CD4-positive, alpha-beta T cell treated with Interleukin-2 at 100 ng/mL for 4 hours (primary cell): ENCODE measurements around the gene SLC2A4RG.

ENCODE experiments used
- DNase-seq: peaks from one replicate; pipeline ENCODE4 v3.0.0-alpha.2; 2020; ENCODE audit warnings: low spot score

Gene SLC2A4RG

GRCh38 chr20:63778034-63778752, 38.6 kb downstream of the SLC2A4RG start:
- no peak for DNase-seq

DNA sequence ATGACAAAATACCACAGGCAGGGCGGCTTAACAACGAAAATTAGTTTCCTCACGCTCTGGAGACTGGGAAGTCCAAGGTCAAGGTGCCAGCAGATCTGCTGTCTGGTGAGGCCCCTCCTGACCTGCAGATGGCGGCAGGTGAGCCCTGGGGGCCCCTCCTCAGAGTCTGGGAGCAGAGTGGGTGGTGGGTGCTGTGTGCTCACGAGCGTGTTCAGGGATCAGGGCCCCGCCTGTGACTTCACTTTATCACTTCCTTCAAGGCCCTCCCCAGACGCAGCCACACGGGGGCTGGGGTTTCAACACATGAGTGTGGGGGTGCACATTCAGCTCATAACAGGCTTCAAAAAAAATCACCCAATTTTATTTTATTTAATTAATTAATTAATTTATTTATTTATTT, 39.3 kb downstream of the SLC2A4RG start:
- DNase-seq: no peak

DNA sequence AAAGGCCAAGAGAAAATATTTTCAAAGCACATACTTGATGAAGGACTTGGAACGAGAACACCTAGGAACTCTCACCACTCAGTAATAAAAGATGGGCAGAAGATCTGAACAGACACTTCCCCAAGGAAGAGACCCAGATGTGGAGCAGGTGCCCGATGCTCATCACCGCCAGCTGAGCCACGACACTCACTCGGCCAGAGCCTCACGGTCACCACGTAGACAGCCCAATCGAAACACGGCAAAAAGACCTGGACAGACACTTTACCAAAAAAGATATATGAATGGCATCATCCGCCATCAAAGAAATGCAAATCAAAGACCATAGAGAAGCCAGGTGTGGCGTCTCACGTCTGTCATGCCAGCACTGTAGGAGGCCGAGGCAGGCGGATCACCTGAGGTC, 41.6 kb downstream of the SLC2A4RG start:
- no peak for DNase-seq

DNA sequence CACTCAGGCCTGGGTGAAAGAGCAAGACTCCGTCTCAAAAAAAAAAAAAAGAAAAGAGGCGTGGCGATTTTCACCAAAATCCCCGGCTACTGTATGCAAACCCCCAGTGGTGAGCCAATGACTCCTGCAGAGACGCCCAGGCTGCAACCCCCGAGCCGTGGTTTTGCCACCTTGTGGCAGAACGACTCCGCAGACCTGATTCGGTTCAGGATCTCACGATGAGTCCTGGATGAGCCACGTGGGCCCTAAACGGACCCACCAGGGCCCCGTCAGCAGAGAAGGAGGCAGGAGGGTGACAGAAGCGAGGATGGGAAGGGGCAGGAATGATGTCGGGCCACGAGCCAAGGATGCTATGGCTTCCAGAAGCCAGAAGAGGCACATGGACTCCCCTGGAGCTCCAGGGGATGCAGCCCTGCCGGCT, 42.5 kb downstream of the SLC2A4RG start:
- peak; percentile 87 for DNase-seq

DNA sequence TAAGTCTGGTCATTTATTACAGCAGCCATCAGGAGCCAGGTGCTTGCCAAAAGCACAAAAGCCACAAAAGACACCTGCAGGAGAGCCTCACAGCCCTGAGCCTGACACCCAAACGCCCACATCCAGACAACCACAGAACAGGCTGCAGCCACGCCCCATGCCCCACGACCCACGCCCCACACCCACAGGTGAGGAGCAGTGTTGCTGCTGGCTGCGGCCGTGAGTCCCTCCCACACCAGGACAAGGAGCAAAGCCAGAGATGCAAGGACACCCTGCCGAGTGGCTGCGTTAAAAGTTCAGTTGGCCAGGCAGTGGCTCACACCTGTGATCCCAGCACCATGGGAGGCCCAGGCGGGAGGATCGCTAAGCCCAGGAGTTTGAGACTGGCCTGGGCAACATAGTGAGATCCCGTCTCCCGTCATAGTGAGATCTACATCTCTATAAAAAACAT, 43.0 kb downstream of the SLC2A4RG start:
- no peak for DNase-seq

- DNase-seq: no peak
These were observed 44.4 kb downstream of the SLC2A4RG start for GRCh38 chr20:63783970-63784369.

- DNase-seq: no peak
These were observed 46.1 kb downstream of the SLC2A4RG start for GRCh38 chr20:63785691-63786131.

- DNase-seq: no peak
These were observed 47.7 kb downstream of the SLC2A4RG start for GRCh38 chr20:63787302-63787701.

DNA sequence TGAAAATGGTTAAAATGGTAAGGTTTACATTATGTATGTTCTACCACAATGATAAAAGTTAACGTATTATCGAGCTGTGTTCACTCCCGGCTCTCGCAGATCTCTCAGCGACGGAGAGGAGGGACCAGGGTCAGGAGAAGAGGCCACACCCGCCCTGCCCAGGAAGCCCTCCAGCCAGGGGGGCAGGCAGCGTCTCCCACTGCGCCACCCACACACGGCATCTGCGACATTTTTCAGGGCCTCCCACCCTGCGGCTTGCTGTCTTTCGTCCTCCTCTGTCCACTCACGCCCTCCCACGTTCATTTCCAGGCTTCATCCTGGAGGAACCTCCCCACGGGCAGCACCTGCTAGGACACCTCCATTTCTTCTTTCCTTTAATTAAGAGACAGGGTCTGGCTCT, 48.2 kb downstream of the SLC2A4RG start:
- no peak for DNase-seq

DNA sequence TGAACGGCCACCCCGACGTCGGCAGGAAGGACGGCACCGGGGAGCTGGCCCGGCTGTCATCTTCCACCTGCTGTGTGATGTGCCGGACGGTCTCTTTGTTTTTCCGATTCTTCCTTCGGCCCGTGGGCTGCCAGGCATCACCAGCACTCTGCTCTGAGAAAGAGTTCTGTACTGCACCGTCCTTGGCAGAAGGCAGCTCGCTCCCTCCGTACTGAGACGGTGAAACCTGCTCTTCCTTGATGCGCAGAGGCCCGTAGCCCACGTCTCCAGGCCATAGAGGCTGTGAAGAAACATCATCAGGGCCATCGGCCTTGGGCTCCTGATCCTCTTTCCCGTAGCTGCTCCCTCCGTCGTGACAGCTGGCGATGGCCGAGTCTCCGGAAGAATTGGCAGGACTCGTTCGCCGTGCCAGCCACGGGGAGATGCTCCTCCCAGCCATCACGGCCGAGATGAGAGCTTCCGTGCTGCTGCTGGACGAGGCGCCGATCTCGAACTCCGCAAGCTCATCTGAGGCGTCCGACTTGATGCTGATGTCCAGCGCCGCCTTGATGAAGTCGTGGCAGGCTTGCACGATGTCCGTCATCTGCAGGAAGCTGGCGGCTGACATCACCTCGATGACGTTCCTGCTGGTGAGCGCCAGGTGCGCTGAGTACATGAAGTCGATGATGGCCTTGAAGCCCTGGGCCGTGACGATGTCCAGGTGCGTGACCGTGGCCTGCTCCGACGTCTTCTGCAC, 50.4 kb downstream of the SLC2A4RG start:
- no peak for DNase-seq

DNA sequence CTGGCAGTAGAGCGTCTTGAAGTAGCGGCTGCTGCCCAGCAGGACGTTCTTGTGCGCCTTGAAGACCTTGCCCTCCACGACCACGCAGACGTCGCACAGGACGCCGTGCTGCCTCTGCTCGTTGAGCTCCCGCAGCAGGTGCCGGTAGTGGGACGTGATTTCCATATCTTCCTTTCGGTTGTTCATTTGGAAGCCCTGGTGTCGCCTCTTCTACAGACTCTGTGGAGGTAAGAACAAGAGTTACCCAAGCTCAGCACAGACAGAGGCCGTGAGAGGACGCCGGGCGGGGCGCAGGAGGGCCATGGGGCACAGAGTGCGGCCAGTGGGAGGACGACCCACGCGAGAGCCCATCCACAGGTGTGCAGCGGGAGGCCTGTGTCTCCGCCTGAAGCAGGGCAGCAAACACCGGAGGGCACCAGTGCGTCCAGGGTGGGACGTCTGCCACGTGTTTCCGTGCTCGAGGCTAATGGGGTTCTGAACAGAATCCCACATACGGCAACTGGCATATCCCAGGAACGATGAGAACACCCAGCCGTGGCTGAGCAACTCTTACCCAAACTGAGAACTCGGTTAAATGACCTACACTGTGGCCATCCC, 51.1 kb downstream of the SLC2A4RG start:
- DNase-seq: no peak

- no peak for DNase-seq
These were observed 52.1 kb downstream of the SLC2A4RG start for GRCh38 chr20:63791497-63792156.

GRCh38 chr20:63792866-63793265, 53.3 kb downstream of the SLC2A4RG start:
- no peak for DNase-seq
